Neuronal stem cell (in vitro differentiated cells): Measurements from ENCODE around the gene SAP25.

Experiments used
- DNase-seq: peaks from one replicate; pipeline ENCODE4 v3.0.0-alpha.2; 2013; ENCODE audit warnings: low spot score
- H2AFZ ChIP-seq: one replicate; pipeline ENCODE4 v1.6.1; 2013; ENCODE audit warnings: mild to moderate bottlenecking, low read length, inconsistent platforms
- H2AK5ac ChIP-seq: 2 replicates; pipeline ENCODE4 v1.6.1; 2013; ENCODE audit warnings: low read depth, mild to moderate bottlenecking, inconsistent platforms, low read length, moderate library complexity, mixed read lengths
- H2BK120ac ChIP-seq: 2 replicates; pipeline ENCODE4 v1.6.1; 2013; ENCODE audit warnings: low read depth, mild to moderate bottlenecking, inconsistent platforms, low read length, moderate library complexity, mixed read lengths
- H2BK12ac ChIP-seq: one replicate; pipeline ENCODE4 v1.6.1; 2013; ENCODE audit warnings: low read length, inconsistent platforms
- H2BK15ac ChIP-seq: 2 replicates; pipeline ENCODE4 v1.6.1; 2013; ENCODE audit warnings: mild to moderate bottlenecking, low read length, inconsistent platforms, mixed read lengths
- H2BK5ac ChIP-seq: one replicate; pipeline ENCODE4 v1.6.1; 2013; ENCODE audit warnings: inconsistent platforms, mild to moderate bottlenecking, low read length, moderate library complexity
- H3K14ac ChIP-seq: one replicate; pipeline ENCODE4 v1.6.1; 2013; ENCODE audit warnings: low read length, inconsistent platforms
- H3K18ac ChIP-seq: 2 replicates; pipeline ENCODE4 v1.6.1; 2013; ENCODE audit warnings: low read length, inconsistent platforms
- H3K23ac ChIP-seq: 2 replicates; pipeline ENCODE4 v1.6.1; 2013; ENCODE audit warnings: low read depth, mild to moderate bottlenecking, mixed read lengths, low read length, inconsistent platforms; ENCODE audit not compliant: poor library complexity
- H3K27ac ChIP-seq: replicated peaks from 3 replicates; pipeline ENCODE4 v1.5.1; 2013; ENCODE audit warnings: low read length, inconsistent platforms
- H3K27me3 ChIP-seq, 3 experiments: 2 replicates each; pipeline ENCODE4 v1.6.1; 2013; ENCODE audit warnings: low read length in 3 of 3, mild to moderate bottlenecking in 2 of 3, inconsistent platforms in 1 of 3, low read depth in 1 of 3, mixed read lengths in 1 of 3, moderate library complexity in 1 of 3; ENCODE audit not compliant: control insufficient read depth in 3 of 3, insufficient read depth in 3 of 3
- H3K36me3 ChIP-seq, 2 donors: replicated peaks in 1 of 2; 2 replicates each; pipeline ENCODE4 v1.6.1; 2013; ENCODE audit warnings: low read length in 2 of 2; ENCODE audit not compliant: control insufficient read depth in 2 of 2, insufficient read depth in 2 of 2
- H3K4ac ChIP-seq: 2 replicates; pipeline ENCODE4 v1.6.1; 2013; ENCODE audit warnings: inconsistent platforms, mild to moderate bottlenecking, low read length, moderate library complexity
- H3K4me1 ChIP-seq, 2 donors: 1 replicate in 1 of 2; 2 replicates in 1 of 2; pipeline ENCODE4 v1.6.1; 2013; ENCODE audit warnings: low read length in 2 of 2, low read depth in 1 of 2; ENCODE audit not compliant: control insufficient read depth in 2 of 2, insufficient read depth in 1 of 2
- H3K4me2 ChIP-seq: one replicate; pipeline ENCODE4 v1.6.1; 2013; ENCODE audit warnings: mild to moderate bottlenecking, low read length, inconsistent platforms; ENCODE audit not compliant: insufficient read depth, poor library complexity, severe bottlenecking
- H3K4me3 ChIP-seq, 2 donors: 2 replicates each; pipeline ENCODE4 v1.5.1; 2013; ENCODE audit warnings: low read length in 2 of 2, mild to moderate bottlenecking in 2 of 2, inconsistent platforms in 1 of 2, moderate library complexity in 1 of 2
- H3K79me1 ChIP-seq: one replicate; pipeline ENCODE4 v1.6.1; 2013; ENCODE audit warnings: low read depth, mild to moderate bottlenecking, inconsistent platforms, low read length, moderate library complexity
- H3K9ac ChIP-seq: one replicate; pipeline ENCODE4 v1.6.1; 2013; ENCODE audit warnings: mild to moderate bottlenecking, low read depth, low read length, inconsistent platforms; ENCODE audit not compliant: poor library complexity
- H3K9me3 ChIP-seq, 2 donors: replicated peaks in 1 of 2; 2 replicates each; pipeline versions ENCODE3 to v1.6.1; 2013; ENCODE audit warnings: low read length in 2 of 2, mild to moderate bottlenecking in 2 of 2, inconsistent platforms in 1 of 2, low read depth in 1 of 2, mixed read lengths in 1 of 2, moderate library complexity in 1 of 2; ENCODE audit not compliant: control insufficient read depth in 2 of 2, insufficient read depth in 1 of 2
- H4K8ac ChIP-seq: one replicate; pipeline ENCODE4 v1.6.1; 2013; ENCODE audit warnings: low read depth, mild to moderate bottlenecking, inconsistent platforms, low read length, moderate library complexity
- H4K91ac ChIP-seq: one replicate; pipeline ENCODE4 v1.6.1; 2013; ENCODE audit warnings: low read length, low read depth, mild to moderate bottlenecking, inconsistent platforms; ENCODE audit not compliant: poor library complexity
- WGBS, 2 donors: extraction: QIAGEN DNeasy Blood & Tissue Kit; methylation state at CpG; one replicate each; pipeline ENCODE4 v1.1.7; 2013; ENCODE audit warnings: missing lambda C conversion rate in 2 of 2, mixed read lengths in 1 of 2; ENCODE audit not compliant: insufficient read length in 2 of 2, insufficient replicate concordance in 1 of 2; ENCODE audit errors: extremely low coverage in 2 of 2; 5-methylcytosine and 5-hydroxymethylcytosine counted together

Gene SAP25

GRCh38 chr7:100588438-100588837, 14.7 kb upstream of the SAP25 start:
- H3K9me3 ChIP-seq, result no peaks in the 10 kb centered on the region
- no peak overlapping the region for H4K8ac ChIP-seq
- H3K4me1 ChIP-seq, result peaks cover 22 to 32% of the 10 kb centered on the region in 2 donors
- H3K27ac ChIP-seq, result peak overlapping the region; percentile 11
- H2AFZ ChIP-seq, result no peak overlapping the region
- H4K91ac ChIP-seq, result no peak overlapping the region
- no peak overlapping the region for H3K9ac ChIP-seq
- H3K4ac ChIP-seq, result no peak overlapping the region
- H3K79me1 ChIP-seq, result peaks cover 3% of the 10 kb centered on the region
- no peak overlapping the region for H3K4me2 ChIP-seq
- H3K14ac ChIP-seq, result no peak overlapping the region
- H2BK12ac ChIP-seq, result no peak overlapping the region
- H2BK120ac ChIP-seq, result no peak overlapping the region
- peaks cover 0 to 5% of the 10 kb centered on the region in 2 donors for H3K36me3 ChIP-seq
- H2BK15ac ChIP-seq, result no peak overlapping the region
- H2AK5ac ChIP-seq, result no peak overlapping the region
- no peak for DNase-seq
- no peaks in the 10 kb centered on the region for H3K27me3 ChIP-seq
- no peak overlapping the region for H3K18ac ChIP-seq
- H3K4me3 ChIP-seq, result no peak overlapping the region
- H3K23ac ChIP-seq, result no peak overlapping the region
- WGBS, 2 donors, result no CpG with 5 or more reads among the region's 1 CpG
- no peak overlapping the region for H2BK5ac ChIP-seq

GRCh38 chr7:100586266-100587025, 12.7 kb upstream of the SAP25 start, which contains the start of gene FBXO24:
Gene FBXO24, plus strand, starts transcription at chr7:100586328. Its CDS starts 298 bp downstream, at chr7:100586626.
- no CpG with 5 or more reads among the region's 53 CpGs for WGBS, 2 donors
- H3K4ac ChIP-seq, result no peak within 1 kb of the TSS

GRCh38 chr7:100585511-100586265, 12.0 kb upstream of the SAP25 start, which contains the start of gene LRCH4:
Gene LRCH4, minus strand, starts transcription at chr7:100586129. Its CDS starts 29 bp downstream, at chr7:100586100.
- H3K4me1 ChIP-seq, result peaks cover 25 to 32% of the 10 kb centered on the region in 2 donors
- peaks cover 14 to 32% of the 10 kb centered on the region in 2 donors for H3K36me3 ChIP-seq
- H2AFZ ChIP-seq, result peak within 1 kb of the TSS; percentile 82
- DNase-seq, result no peak
- peak within 1 kb of the TSS; percentile 88 for H3K27ac ChIP-seq
- peak within 1 kb of the TSS; percentile 99 for H3K9ac ChIP-seq
- peaks cover 0 to 1% of the 10 kb centered on the region in 2 donors for H3K9me3 ChIP-seq
- no peaks in the 10 kb centered on the region for H3K27me3 ChIP-seq
- H4K8ac ChIP-seq, result no peak within 1 kb of the TSS
- no peak within 1 kb of the TSS for H4K91ac ChIP-seq
- H2BK15ac ChIP-seq, result peak within 1 kb of the TSS; percentile 86
- no peak within 1 kb of the TSS for H3K4ac ChIP-seq
- WGBS, 2 donors, result no CpG with 5 or more reads among the region's 61 CpGs
- peak within 1 kb of the TSS; percentile 99 for H3K23ac ChIP-seq
- H3K18ac ChIP-seq, result peak within 1 kb of the TSS; percentile 99
- peak within 1 kb of the TSS; percentile 91 to 97 for H3K4me3 ChIP-seq
- no peak within 1 kb of the TSS for H2BK12ac ChIP-seq
- H3K79me1 ChIP-seq, result peaks cover 3% of the 10 kb centered on the region
- peak within 1 kb of the TSS; percentile 73 for H2AK5ac ChIP-seq
- peak within 1 kb of the TSS; percentile 85 for H3K14ac ChIP-seq
- peak within 1 kb of the TSS; percentile 97 for H3K4me2 ChIP-seq
- H2BK5ac ChIP-seq, result peak within 1 kb of the TSS; percentile 91
- H2BK120ac ChIP-seq, result peak within 1 kb of the TSS; percentile 47

More at GRCh38 chr7:100586266-100587025, 12.7 kb upstream of the SAP25 start, which contains the start of gene FBXO24:
- no peak within 1 kb of the TSS for H4K8ac ChIP-seq
- peak within 1 kb of the TSS; percentile 97 for H3K4me2 ChIP-seq
- peak within 1 kb of the TSS; percentile 88 for H3K27ac ChIP-seq
- peak within 1 kb of the TSS; percentile 86 for H2BK15ac ChIP-seq
- H2BK12ac ChIP-seq, result no peak within 1 kb of the TSS
- peaks cover 3% of the 10 kb centered on the region for H3K79me1 ChIP-seq
- peak within 1 kb of the TSS; percentile 91 for H2BK5ac ChIP-seq
- peak within 1 kb of the TSS; percentile 91 to 97 for H3K4me3 ChIP-seq
- H3K4me1 ChIP-seq, result peaks cover 25 to 32% of the 10 kb centered on the region in 2 donors
- H3K9ac ChIP-seq, result peak within 1 kb of the TSS; percentile 99
- H3K14ac ChIP-seq, result peak within 1 kb of the TSS; percentile 85
- H3K23ac ChIP-seq, result peak within 1 kb of the TSS; percentile 99
- peak; percentile 100 for DNase-seq
- no peak within 1 kb of the TSS for H4K91ac ChIP-seq
- no peaks in the 10 kb centered on the region for H3K27me3 ChIP-seq
- H2AFZ ChIP-seq, result peak within 1 kb of the TSS; percentile 82
- H3K9me3 ChIP-seq, result no peaks in the 10 kb centered on the region
- peaks cover 9 to 24% of the 10 kb centered on the region in 2 donors for H3K36me3 ChIP-seq
- peak within 1 kb of the TSS; percentile 47 for H2BK120ac ChIP-seq
- peak within 1 kb of the TSS; percentile 73 for H2AK5ac ChIP-seq
- peak within 1 kb of the TSS; percentile 99 for H3K18ac ChIP-seq
